H9 (cell line): ENCODE data around the gene CAPN3. TPM values are rescaled to one million over a fixed set of nuclear protein-coding genes. Genes with fewer than 3 reads are reported as not detected.
A peak's percentile ranks its signal among the peaks of the same experiment; 100 is the strongest.

Source experiments
- DNase-seq: peaks from one replicate; pipeline ENCODE4 v3.0.0-alpha.2; 2017
- H2AFZ ChIP-seq: one replicate; pipeline ENCODE4 v1.6.1; 2013; ENCODE audit warnings: mild to moderate bottlenecking, low read length, control low read depth, moderate library complexity
- H2AK5ac ChIP-seq: 2 replicates; pipeline ENCODE4 v1.6.1; 2013; ENCODE audit warnings: low read length, control low read depth, mixed read lengths; ENCODE audit not compliant: insufficient read length
- H2BK120ac ChIP-seq: one replicate; pipeline ENCODE4 v1.6.1; 2013; ENCODE audit warnings: low read depth, mild to moderate bottlenecking, low read length, control low read depth, inconsistent platforms; ENCODE audit not compliant: poor library complexity, severe bottlenecking
- H2BK12ac ChIP-seq: 2 replicates; pipeline ENCODE4 v1.6.1; 2013; ENCODE audit warnings: low read length, control low read depth, mixed read lengths, low read depth; ENCODE audit not compliant: insufficient read length
- H2BK15ac ChIP-seq: 2 replicates; pipeline ENCODE4 v1.6.1; 2013; ENCODE audit warnings: low read depth, low read length, control low read depth
- H2BK20ac ChIP-seq: one replicate; pipeline ENCODE4 v1.6.1; 2013; ENCODE audit warnings: low read depth, mild to moderate bottlenecking, low read length, control low read depth, inconsistent platforms; ENCODE audit not compliant: poor library complexity, severe bottlenecking
- H2BK5ac ChIP-seq: 2 replicates; pipeline ENCODE4 v1.6.1; 2013; ENCODE audit warnings: low read length, control low read depth, mixed read lengths; ENCODE audit not compliant: insufficient read length
- H3K14ac ChIP-seq: 2 replicates; pipeline ENCODE4 v1.6.1; 2013; ENCODE audit warnings: low read length, control low read depth; ENCODE audit not compliant: insufficient read depth
- H3K18ac ChIP-seq: 2 replicates; pipeline ENCODE4 v1.6.1; 2013; ENCODE audit warnings: low read depth, mild to moderate bottlenecking, mixed read lengths, low read length, control low read depth; ENCODE audit not compliant: insufficient read length
- H3K23ac ChIP-seq: 2 replicates; pipeline ENCODE4 v1.6.1; 2013; ENCODE audit warnings: low read length, control low read depth, mixed read lengths, low read depth; ENCODE audit not compliant: insufficient read length
- H3K23me2 ChIP-seq: 2 replicates; pipeline ENCODE4 v1.6.1; 2013; ENCODE audit warnings: low read depth, mild to moderate bottlenecking, mixed read lengths, low read length, control low read depth; ENCODE audit not compliant: insufficient read length, poor library complexity, severe bottlenecking
- H3K27ac ChIP-seq: 2 replicates; pipeline ENCODE4 v1.5.1; 2013; ENCODE audit warnings: low read length, control low read depth, mixed read lengths, low read depth; ENCODE audit not compliant: insufficient read length
- H3K27me3 ChIP-seq: 2 replicates; pipeline ENCODE4 v1.6.1; 2013; ENCODE audit warnings: low read length, control low read depth, inconsistent platforms; ENCODE audit not compliant: insufficient read depth
- H3K4ac ChIP-seq: 2 replicates; pipeline ENCODE4 v1.6.1; 2013; ENCODE audit warnings: low read depth, mild to moderate bottlenecking, control low read depth, inconsistent platforms, low read length, moderate library complexity
- H3K4me1 ChIP-seq: 2 replicates; pipeline ENCODE4 v1.6.1; 2013; ENCODE audit warnings: low read length, control low read depth, inconsistent platforms; ENCODE audit not compliant: insufficient read depth
- H3K4me2 ChIP-seq: 2 replicates; pipeline ENCODE4 v1.6.1; 2013; ENCODE audit warnings: low read length, control low read depth, mixed read lengths; ENCODE audit not compliant: insufficient read length, insufficient read depth
- H3K56ac ChIP-seq: 2 replicates; pipeline ENCODE4 v1.6.1; 2013; ENCODE audit warnings: low read depth, mild to moderate bottlenecking, mixed read lengths, low read length, control low read depth; ENCODE audit not compliant: insufficient read length
- H3K79me1 ChIP-seq: 2 replicates; pipeline ENCODE4 v1.6.1; 2013; ENCODE audit warnings: low read depth, mild to moderate bottlenecking, moderate library complexity, low read length, control low read depth, inconsistent platforms; ENCODE audit not compliant: insufficient read depth, poor library complexity, severe bottlenecking
- H3K79me2 ChIP-seq: 2 replicates; pipeline ENCODE4 v1.6.1; 2013; ENCODE audit warnings: low read length, control low read depth, inconsistent platforms; ENCODE audit not compliant: insufficient read depth
- H3K9ac ChIP-seq: 2 replicates; pipeline ENCODE4 v1.6.1; 2013; ENCODE audit warnings: low read length, control low read depth, mixed read lengths; ENCODE audit not compliant: insufficient read length; ENCODE audit errors: extremely low read depth
- H3K9me3 ChIP-seq: one replicate; pipeline ENCODE4 v1.6.1; 2013; ENCODE audit warnings: low read depth, low read length, inconsistent platforms; ENCODE audit not compliant: control insufficient read depth
- H3T11ph ChIP-seq: one replicate; pipeline ENCODE4 v1.6.1; 2013; ENCODE audit warnings: mild to moderate bottlenecking, low read length, control low read depth, inconsistent platforms
- H4K20me1 ChIP-seq: one replicate; pipeline ENCODE4 v1.6.1; 2013; ENCODE audit not compliant: control insufficient read depth, insufficient read length, insufficient read depth
- H4K5ac ChIP-seq: 2 replicates; pipeline ENCODE4 v1.6.1; 2013; ENCODE audit warnings: low read depth, mild to moderate bottlenecking, mixed read lengths, low read length, control low read depth; ENCODE audit not compliant: insufficient read length
- H4K8ac ChIP-seq: replicated peaks from 2 replicates; pipeline ENCODE4 v1.6.1; 2013; ENCODE audit warnings: low read length, control low read depth, mixed read lengths, low read depth; ENCODE audit not compliant: insufficient read length
- H4K91ac ChIP-seq: 2 replicates; pipeline ENCODE4 v1.6.1; 2013; ENCODE audit warnings: low read depth, mild to moderate bottlenecking, moderate library complexity, mixed read lengths, low read length, control low read depth; ENCODE audit not compliant: insufficient read length
- H3K27ac Mint-ChIP-seq, 3 experiments: 2 replicates in 2 of 3; 3 replicates in 1 of 3; pipeline ENCODE4 v1.8.0; 2020 to 2021; ENCODE audit warnings: mixed read lengths in 3 of 3, mild to moderate bottlenecking in 1 of 3, moderate library complexity in 1 of 3
- H3K27me3 Mint-ChIP-seq: 2 replicates; pipeline ENCODE4 v1.8.0; 2021; ENCODE audit warnings: low read depth, mild to moderate bottlenecking, moderate library complexity, mixed read lengths
- H3K36me3 Mint-ChIP-seq, 3 experiments: 2 replicates in 2 of 3; 3 replicates in 1 of 3; pipeline ENCODE4 v1.8.0; 2020 to 2021; ENCODE audit warnings: low read depth in 3 of 3, mixed read lengths in 3 of 3; ENCODE audit not compliant: insufficient read depth in 1 of 3
- H3K4me1 Mint-ChIP-seq, 2 experiments: 2 replicates each; pipeline ENCODE4 v1.8.0; 2020; ENCODE audit warnings: mixed read lengths in 2 of 2
- H3K4me3 Mint-ChIP-seq, 2 experiments: 2 replicates in 1 of 2; 3 replicates in 1 of 2; pipeline ENCODE4 v1.8.0; 2020 to 2021; ENCODE audit warnings: mild to moderate bottlenecking in 2 of 2, mixed read lengths in 2 of 2, moderate library complexity in 1 of 2
- H3K9me3 Mint-ChIP-seq, 2 experiments: 2 replicates in 1 of 2; 3 replicates in 1 of 2; pipeline ENCODE4 v1.8.0; 2020; ENCODE audit warnings: mild to moderate bottlenecking in 2 of 2, mixed read lengths in 2 of 2, moderate library complexity in 1 of 2
- WGBS: extraction: QIAGEN DNeasy Blood & Tissue Kit; methylation state at CpG from one replicate; pipeline ENCODE4 v1.1.7; 2013; ENCODE audit warnings: missing lambda C conversion rate, low lambda C conversion rate, mixed read lengths; ENCODE audit not compliant: insufficient read length; ENCODE audit errors: extremely low coverage; 5-methylcytosine and 5-hydroxymethylcytosine counted together
- total RNA-seq: library from RNA; stranded (reverse); gene quantifications from 2 replicates; pipeline ENCODE4 v1.2.1, GENCODE V29; 2021
- TF ChIP-seq, protein P1 (sequence below): fragments of 200-600 bp; sonication (generic); conservative IDR thresholded peaks from 3 replicates; pipeline ENCODE4 v1.8.0; 2021; ENCODE audit warnings: antibody characterized with exemption, mild to moderate bottlenecking

The CAPN3 gene
- total RNA-seq, 1 experiment from 2014 or later, result 0.31 TPM

DNA sequence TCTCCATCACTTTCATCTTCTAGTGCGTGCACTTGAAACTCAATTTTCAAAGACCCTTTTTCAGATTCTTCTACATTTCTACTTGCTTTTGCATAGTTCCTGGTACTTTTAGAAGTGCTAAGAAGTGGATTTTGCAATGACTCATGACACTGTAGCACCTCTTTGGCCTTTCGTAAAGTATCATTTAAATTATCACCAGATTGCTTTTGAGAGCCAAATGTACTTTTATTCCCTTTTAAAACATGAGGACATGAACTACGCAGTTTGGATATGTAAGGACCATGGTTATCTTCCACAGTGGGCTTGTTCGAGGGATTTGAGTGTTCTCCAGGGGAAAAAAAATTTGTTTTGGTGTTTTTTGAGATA lies 91.1 kb downstream of the CAPN3 start:
- Histone ChIP-seq H3K4me2 (no peak overlapping the region), H2BK20ac (no peak overlapping the region), H3K79me2 (no peaks in the 10 kb centered on the region), H3K23ac (no peak overlapping the region), H3K79me1 (no peaks in the 10 kb centered on the region), H3K14ac (no peak overlapping the region), H4K5ac (no peak overlapping the region), H3K27me3 (no peaks in the 10 kb centered on the region), H3T11ph (no peak overlapping the region), H2AK5ac (no peak overlapping the region), H2BK12ac (no peak overlapping the region), H4K8ac (no peak overlapping the region), H4K20me1 (no peaks in the 10 kb centered on the region), H4K91ac (no peak overlapping the region), H3K9ac (no peak overlapping the region), H3K4me1 (no peaks in the 10 kb centered on the region), H2BK5ac (no peak overlapping the region), H3K4ac (no peak overlapping the region), H3K9me3 (no peaks in the 10 kb centered on the region), H3K56ac (no peak overlapping the region), H3K27ac (no peak overlapping the region), H2BK120ac (no peak overlapping the region), H2AFZ (no peak overlapping the region), H3K23me2 (no peaks in the 10 kb centered on the region), H3K18ac (no peak overlapping the region), H2BK15ac (no peak overlapping the region)
- no peak overlapping the region for H3K4me3 Mint-ChIP-seq
- no peaks in the 10 kb centered on the region for H3K9me3 Mint-ChIP-seq
- TF ChIP-seq, protein P1, sequence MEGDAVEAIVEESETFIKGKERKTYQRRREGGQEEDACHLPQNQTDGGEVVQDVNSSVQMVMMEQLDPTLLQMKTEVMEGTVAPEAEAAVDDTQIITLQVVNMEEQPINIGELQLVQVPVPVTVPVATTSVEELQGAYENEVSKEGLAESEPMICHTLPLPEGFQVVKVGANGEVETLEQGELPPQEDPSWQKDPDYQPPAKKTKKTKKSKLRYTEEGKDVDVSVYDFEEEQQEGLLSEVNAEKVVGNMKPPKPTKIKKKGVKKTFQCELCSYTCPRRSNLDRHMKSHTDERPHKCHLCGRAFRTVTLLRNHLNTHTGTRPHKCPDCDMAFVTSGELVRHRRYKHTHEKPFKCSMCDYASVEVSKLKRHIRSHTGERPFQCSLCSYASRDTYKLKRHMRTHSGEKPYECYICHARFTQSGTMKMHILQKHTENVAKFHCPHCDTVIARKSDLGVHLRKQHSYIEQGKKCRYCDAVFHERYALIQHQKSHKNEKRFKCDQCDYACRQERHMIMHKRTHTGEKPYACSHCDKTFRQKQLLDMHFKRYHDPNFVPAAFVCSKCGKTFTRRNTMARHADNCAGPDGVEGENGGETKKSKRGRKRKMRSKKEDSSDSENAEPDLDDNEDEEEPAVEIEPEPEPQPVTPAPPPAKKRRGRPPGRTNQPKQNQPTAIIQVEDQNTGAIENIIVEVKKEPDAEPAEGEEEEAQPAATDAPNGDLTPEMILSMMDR, result no peak
- H3K27me3 Mint-ChIP-seq, result no peaks in the 10 kb centered on the region
- peaks cover 5 to 49% (median 27%) of the 10 kb centered on the region in 3 experiments; a peak in 6 of 7 replicates for H3K36me3 Mint-ChIP-seq
- H3K4me1 Mint-ChIP-seq, result no peaks in the 10 kb centered on the region
- DNase-seq, result no peak
- H3K27ac Mint-ChIP-seq, result peak overlapping the region in 1 of 3 experiments; percentile 28; a peak in 2 of 7 replicates
- WGBS, result no CpG with 5 or more reads among the region's 4 CpGs
